Immature natural killer cell (primary cell): ENCODE measurements around the gene DLG2. TPM values are rescaled to one million over a fixed set of nuclear protein-coding genes. Genes with fewer than 3 reads are reported as not detected.

ENCODE experiments used
- DNase-seq, 3 donors: peaks; one replicate each; pipeline ENCODE4 v3.0.0; 2022; ENCODE audit warnings: mixed read lengths in 1 of 3
- H3K27ac Mint-ChIP-seq, 6 donors: one replicate each; pipeline ENCODE4 v1.8.0; 2020; ENCODE audit warnings: mixed read lengths in 6 of 6, mild to moderate bottlenecking in 5 of 6, inconsistent platforms in 4 of 6, moderate library complexity in 3 of 6
- H3K27me3 Mint-ChIP-seq, 3 donors: one replicate each; pipeline ENCODE4 v1.8.0; 2020 to 2021; ENCODE audit warnings: low read depth in 3 of 3, mild to moderate bottlenecking in 3 of 3, mixed read lengths in 3 of 3, moderate library complexity in 3 of 3, inconsistent platforms in 1 of 3
- H3K36me3 Mint-ChIP-seq, 3 donors: one replicate each; pipeline ENCODE4 v1.8.0; 2020; ENCODE audit warnings: mixed read lengths in 3 of 3, inconsistent platforms in 2 of 3, mild to moderate bottlenecking in 2 of 3
- H3K4me1 Mint-ChIP-seq, 2 donors: one replicate each; pipeline ENCODE4 v1.8.0; 2020; ENCODE audit warnings: inconsistent platforms in 2 of 2, mild to moderate bottlenecking in 2 of 2, mixed read lengths in 2 of 2, moderate library complexity in 1 of 2
- H3K4me3 Mint-ChIP-seq, 5 donors: one replicate each; pipeline ENCODE4 v1.8.0; 2020; ENCODE audit warnings: mild to moderate bottlenecking in 5 of 5, mixed read lengths in 5 of 5, inconsistent platforms in 3 of 5, moderate library complexity in 3 of 5
- H3K9me3 Mint-ChIP-seq, 6 donors: one replicate each; pipeline ENCODE4 v1.8.0; 2020; ENCODE audit warnings: mild to moderate bottlenecking in 6 of 6, mixed read lengths in 6 of 6, inconsistent platforms in 4 of 6, moderate library complexity in 3 of 6
- polyA plus RNA-seq, 3 donors: library from polyadenylated mRNA; unstranded; fragments of 300-500 nt; fragmentation: Illumina TruSeq; gene quantifications; one replicate each; pipeline ENCODE4 v1.2.3, GENCODE V29; 2021

The DLG2 gene
- polyA plus RNA-seq, 3 donors from 2014 or later = 0.57 to 1.9 (median 1.2) TPM

DNA sequence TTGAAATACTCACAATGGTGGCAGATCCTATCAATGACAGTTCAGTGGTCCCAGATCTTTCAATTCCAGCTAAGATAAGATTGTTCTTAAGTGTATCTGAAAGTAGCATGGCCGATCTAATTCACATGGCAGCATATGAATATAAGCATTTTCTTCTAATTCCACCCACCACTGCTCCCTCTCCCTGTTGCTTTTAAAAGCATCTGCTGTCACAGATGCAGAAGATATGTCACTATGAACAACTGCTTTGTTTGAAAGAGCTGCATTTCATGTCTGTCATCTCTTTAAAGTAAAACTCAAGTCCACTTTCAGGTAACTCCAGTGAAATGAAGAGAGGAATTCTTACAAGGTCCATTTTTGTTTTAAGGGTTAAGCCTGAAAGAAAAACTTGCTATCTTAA, 1044.0 kb downstream of the DLG2 start:
- Mint-ChIP-seq H3K36me3 (no peaks in the 10 kb centered on the region), H3K9me3 (peaks cover 0 to 6% (median under 1%) of the 10 kb centered on the region in 6 donors), H3K4me3 (no peak overlapping the region), H3K4me1 (peaks cover 3 to 11% of the 10 kb centered on the region in 2 donors), H3K27me3 (no peaks in the 10 kb centered on the region), H3K27ac (no peak overlapping the region)
- no peak for DNase-seq

DNA sequence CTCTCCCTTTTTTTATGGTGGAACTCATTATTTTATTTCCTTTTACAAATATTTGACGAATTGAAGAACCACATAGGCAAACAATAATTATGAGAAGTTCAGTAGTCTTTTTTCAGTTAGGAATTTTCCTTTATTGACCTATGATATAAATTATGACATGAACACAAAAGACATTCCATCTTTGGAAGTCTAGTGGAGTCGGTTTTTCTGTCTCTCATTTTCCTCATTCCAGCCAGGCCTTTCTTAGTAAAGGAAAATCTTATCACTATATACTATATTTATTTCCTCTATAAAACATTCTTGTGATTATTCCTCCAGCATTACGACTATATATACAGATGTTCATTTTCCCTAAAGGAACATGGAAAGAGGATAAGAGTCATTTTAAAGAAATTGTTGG, 1046.1 kb downstream of the DLG2 start:
- H3K4me3 Mint-ChIP-seq = no peak overlapping the region
- peaks cover 3 to 11% of the 10 kb centered on the region in 2 donors for H3K4me1 Mint-ChIP-seq
- H3K27me3 Mint-ChIP-seq = no peaks in the 10 kb centered on the region
- H3K9me3 Mint-ChIP-seq = peaks cover 0 to 13% (median 3%) of the 10 kb centered on the region in 6 donors
- H3K27ac Mint-ChIP-seq = no peak overlapping the region
- H3K36me3 Mint-ChIP-seq = peaks cover 0 to 5% (median 0%) of the 10 kb centered on the region in 3 donors
- DNase-seq = no peak

DNA sequence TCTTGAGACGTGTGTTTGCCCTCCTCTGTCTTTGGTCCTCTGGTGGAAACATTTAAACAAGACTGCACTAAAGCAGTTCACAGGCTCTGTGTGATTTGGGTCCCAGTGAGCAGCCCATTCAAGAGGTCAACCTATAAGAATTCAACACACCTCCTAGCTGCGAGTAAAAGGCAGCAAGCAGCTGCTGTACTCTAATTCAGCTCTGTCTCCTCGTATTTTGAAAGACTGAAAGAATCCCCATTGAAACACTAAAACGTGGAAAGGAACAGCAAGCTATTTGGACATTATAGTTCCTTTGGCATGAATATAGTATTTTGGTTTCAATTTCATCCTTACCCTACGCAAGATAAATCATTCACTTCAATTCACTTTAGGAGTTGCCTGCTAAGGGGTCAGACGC, 1046.7 kb downstream of the DLG2 start:
- Mint-ChIP-seq H3K27me3 (no peaks in the 10 kb centered on the region), H3K36me3 (peaks cover 0 to 5% (median 0%) of the 10 kb centered on the region in 3 donors), H3K27ac (no peak overlapping the region), H3K4me1 (peaks cover 3 to 11% of the 10 kb centered on the region in 2 donors), H3K9me3 (peaks cover 0 to 13% (median 3%) of the 10 kb centered on the region in 6 donors), H3K4me3 (no peak overlapping the region)
- no peak for DNase-seq

DNA sequence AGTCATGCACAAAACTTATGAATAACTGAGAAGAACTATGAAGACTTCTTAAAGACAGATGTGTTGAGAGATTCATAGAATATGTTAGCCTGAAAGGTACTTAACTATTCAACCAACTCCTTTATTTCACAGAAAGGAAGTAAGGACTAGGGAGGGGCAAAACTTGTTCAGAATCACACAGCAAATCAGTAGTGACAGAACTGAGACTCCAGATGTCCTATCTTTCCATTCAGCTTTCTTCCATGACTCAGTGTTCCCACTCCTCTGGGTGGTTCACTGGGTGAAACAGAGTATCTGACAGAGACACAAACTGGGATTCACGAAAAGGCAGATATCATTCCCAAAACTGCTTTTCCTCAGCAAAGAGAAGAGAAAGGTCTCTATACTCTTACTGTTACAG, 1053.3 kb downstream of the DLG2 start:
- no peak for DNase-seq
- no peak overlapping the region for H3K27ac Mint-ChIP-seq
- peaks cover 0 to 2% of the 10 kb centered on the region in 2 donors for H3K4me1 Mint-ChIP-seq
- no peak overlapping the region for H3K4me3 Mint-ChIP-seq
- H3K9me3 Mint-ChIP-seq = peaks cover 1 to 29% (median 13%) of the 10 kb centered on the region in 6 donors
- peaks cover 0 to 5% (median 0%) of the 10 kb centered on the region in 3 donors for H3K36me3 Mint-ChIP-seq
- peaks cover 0 to 2% (median 1%) of the 10 kb centered on the region in 3 donors for H3K27me3 Mint-ChIP-seq

DNA sequence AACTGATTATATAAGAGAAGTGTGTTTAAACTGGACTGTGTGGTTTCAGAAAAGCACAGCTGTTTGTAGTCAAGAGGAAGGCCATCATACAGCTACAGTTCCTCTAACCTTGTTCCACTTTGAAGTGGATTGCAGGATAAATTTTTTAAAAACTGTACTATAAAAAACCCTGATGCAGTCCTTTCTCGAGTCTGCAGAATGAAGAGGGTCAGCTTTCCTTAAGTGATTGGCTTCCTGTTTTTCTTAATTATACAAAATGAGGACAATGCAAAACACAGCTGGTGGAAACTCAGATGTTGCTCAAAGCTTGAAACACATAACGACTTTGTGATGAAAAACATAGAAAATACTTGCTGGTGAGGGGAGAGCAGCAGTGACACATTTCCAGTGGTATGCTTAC, 1060.5 kb downstream of the DLG2 start:
- DNase-seq = no peak
- H3K9me3 Mint-ChIP-seq = peaks cover 4 to 21% (median 8%) of the 10 kb centered on the region in 6 donors

DNA sequence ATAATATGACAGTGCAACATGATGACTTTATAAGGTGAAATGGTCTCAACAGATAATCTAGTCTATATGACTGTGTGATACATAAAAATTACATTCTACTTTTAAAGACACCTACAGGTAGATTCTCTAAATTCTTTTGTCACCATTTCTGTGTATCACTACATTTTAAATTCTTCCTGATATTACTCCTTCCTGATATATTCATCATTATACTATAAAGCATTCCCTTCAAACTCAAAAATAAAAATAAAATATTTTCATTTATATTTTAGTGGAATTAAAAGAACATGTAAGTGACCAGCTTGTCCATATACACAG, 1062.3 kb downstream of the DLG2 start:
- Mint-ChIP-seq H3K9me3 (peaks cover 0 to 8% (median 3%) of the 10 kb centered on the region in 6 donors), H3K36me3 (no peaks in the 10 kb centered on the region)

More for the DNA sequence above, 1060.5 kb downstream of the DLG2 start:
- H3K36me3 Mint-ChIP-seq = no peaks in the 10 kb centered on the region
- H3K27me3 Mint-ChIP-seq = peaks cover 0 to 1% (median 0%) of the 10 kb centered on the region in 3 donors
- no peak overlapping the region for H3K27ac Mint-ChIP-seq
- no peaks in the 10 kb centered on the region for H3K4me1 Mint-ChIP-seq
- no peak overlapping the region for H3K4me3 Mint-ChIP-seq

DNA sequence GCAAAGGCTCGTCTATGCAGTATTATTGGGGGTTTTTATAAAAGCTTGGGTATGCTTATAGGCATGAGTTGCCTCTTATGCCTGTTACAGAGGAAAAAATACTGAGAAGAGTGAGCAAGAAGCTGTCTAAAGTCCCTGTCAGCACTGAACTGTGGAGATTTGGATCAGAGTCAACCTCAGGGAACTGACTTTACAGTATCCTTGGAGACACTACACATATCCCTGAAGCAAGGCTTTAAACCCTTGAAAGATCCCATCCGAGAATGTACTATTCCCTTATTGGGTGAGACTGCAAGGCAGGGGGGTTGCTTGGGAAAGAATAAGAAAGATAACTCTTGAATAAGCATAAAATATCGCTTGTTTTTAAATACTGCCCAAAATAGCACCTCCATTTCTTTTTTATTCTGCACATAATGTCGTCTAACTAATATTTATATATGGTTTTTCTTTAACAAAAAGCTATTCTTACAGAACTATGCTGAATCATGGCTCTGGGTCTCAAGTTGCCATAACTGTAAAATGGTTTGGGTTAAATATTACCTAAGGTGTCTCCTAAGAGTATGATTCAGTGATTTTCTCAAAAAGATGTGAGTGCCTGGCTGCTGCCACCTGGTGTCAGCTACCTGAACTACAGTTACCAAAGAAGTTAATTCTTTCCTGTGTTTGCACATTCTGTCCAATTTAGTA, 1062.8 kb downstream of the DLG2 start:
- H3K4me3 Mint-ChIP-seq = no peak overlapping the region
- peaks cover 0 to 8% (median 3%) of the 10 kb centered on the region in 6 donors for H3K9me3 Mint-ChIP-seq
- no peaks in the 10 kb centered on the region for H3K4me1 Mint-ChIP-seq
- no peak overlapping the region for H3K27ac Mint-ChIP-seq
- H3K27me3 Mint-ChIP-seq = no peaks in the 10 kb centered on the region
- H3K36me3 Mint-ChIP-seq = no peaks in the 10 kb centered on the region
- DNase-seq = no peak

More for the DNA sequence above, 1062.3 kb downstream of the DLG2 start:
- Mint-ChIP-seq H3K27me3 (no peaks in the 10 kb centered on the region), H3K4me3 (no peak overlapping the region), H3K4me1 (no peaks in the 10 kb centered on the region), H3K27ac (no peak overlapping the region)
- no peak for DNase-seq

DNA sequence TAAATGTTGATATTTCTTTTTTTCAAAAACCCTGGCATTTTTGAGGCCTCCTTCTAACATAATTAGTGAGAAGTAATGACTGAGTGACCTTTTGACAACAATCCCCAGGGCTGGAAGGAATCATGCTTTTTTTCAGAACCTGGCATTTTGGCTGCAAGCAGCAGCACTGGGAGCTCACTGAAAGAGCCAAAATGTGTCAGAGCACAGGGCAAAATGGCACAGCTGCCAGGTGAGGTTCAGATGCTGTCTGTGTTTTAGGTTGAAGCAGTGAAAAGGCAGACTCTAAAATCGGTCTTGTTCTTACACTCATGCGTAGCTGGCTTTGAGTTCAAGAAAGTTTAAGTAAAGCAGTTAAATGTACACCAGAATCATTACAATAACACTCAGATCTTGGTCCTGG, 1063.8 kb downstream of the DLG2 start:
- Mint-ChIP-seq H3K27ac (no peak overlapping the region), H3K4me3 (no peak overlapping the region), H3K27me3 (no peaks in the 10 kb centered on the region), H3K4me1 (no peaks in the 10 kb centered on the region), H3K36me3 (no peaks in the 10 kb centered on the region), H3K9me3 (peaks cover 0 to 4% (median 0%) of the 10 kb centered on the region in 6 donors)
- DNase-seq = no peak

DNA sequence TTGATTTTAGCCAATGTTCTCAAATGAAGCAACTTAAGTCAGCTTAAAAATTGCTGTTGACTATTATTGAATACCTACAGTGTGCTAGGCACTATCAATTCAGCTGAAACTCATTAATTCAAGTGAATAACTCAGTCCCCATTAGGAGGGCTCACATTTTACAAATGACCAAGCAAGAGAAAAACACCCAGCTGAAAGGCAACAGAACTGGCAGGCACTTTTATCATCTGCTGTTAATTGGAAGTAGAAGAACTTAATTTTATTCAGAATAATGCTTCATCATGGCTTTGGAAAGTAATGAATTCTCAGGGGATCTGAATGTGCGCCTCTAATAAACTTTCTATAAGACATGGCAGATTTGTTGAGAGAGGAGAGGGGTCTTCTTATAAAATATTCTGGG, 1066.9 kb downstream of the DLG2 start:
- Mint-ChIP-seq H3K4me3 (no peak overlapping the region), H3K4me1 (no peaks in the 10 kb centered on the region), H3K27me3 (no peaks in the 10 kb centered on the region), H3K27ac (no peak overlapping the region), H3K36me3 (no peaks in the 10 kb centered on the region), H3K9me3 (peaks cover 0 to 2% (median 0%) of the 10 kb centered on the region in 6 donors)
- DNase-seq = no peak

DNA sequence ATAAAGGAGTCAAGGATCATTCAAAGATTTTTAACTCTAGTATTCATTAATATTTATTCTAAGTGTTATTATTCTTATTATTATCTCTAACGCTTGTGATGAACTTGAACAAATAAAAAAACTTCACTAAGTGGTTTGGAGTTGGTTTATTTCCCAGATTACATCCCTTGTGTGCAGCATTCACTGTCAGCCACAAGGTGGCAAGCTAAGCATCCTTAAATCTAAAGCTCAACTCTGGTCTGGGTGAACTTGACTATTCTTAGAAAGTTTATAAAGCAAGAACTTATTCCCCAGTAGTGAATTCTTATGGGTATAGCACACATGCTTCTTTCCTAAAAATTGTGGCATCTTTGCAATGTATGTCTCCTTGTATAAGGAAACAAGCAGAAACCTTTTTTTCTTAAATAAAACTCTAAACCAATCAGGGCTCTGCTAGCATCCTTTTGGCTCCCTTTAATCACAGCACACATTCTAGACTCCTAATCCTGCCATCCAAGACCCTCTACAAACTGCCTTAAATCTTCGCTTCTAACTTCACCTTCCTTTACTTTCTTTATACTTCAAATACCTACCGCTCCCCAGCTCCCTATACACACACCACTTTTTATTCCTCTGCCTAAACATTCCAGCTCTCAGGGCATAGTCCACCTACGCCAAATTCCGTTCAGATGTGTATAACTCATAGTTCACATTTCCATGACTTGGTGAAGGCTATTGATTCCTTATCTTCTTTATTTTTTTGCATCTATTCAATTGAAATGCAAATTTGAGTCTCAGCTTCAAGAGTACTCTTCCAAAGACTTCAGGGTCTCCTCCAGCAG, 1068.8 kb downstream of the DLG2 start:
- H3K27me3 Mint-ChIP-seq = no peaks in the 10 kb centered on the region
- H3K27ac Mint-ChIP-seq = no peak overlapping the region
- H3K4me3 Mint-ChIP-seq = no peak overlapping the region
- H3K4me1 Mint-ChIP-seq = no peaks in the 10 kb centered on the region
- no peaks in the 10 kb centered on the region for H3K36me3 Mint-ChIP-seq
- no peak for DNase-seq
- H3K9me3 Mint-ChIP-seq = peaks cover 0 to 5% (median 4%) of the 10 kb centered on the region in 6 donors

DNA sequence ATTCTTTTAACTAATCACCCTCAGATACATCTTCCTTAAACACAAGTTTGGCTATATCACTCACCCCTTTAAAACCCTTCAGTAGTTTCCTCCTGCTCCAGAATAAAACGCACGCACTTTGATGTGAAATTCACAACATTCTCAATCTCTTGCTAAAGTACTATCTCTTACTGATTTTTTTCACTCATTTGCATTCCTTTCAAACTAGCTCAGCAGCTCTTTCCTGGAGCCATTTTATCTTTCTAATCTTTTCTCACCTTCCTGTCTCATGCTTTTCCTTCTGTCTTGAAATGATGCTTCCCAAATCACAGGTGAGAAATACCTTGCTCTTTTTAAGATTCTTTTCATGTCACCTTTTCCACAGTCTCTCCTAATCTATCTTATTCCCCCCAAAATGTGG, 1074.4 kb downstream of the DLG2 start:
- Mint-ChIP-seq H3K9me3 (peaks cover 0 to 18% (median 4%) of the 10 kb centered on the region in 6 donors), H3K4me3 (no peak overlapping the region), H3K27me3 (peaks cover 0 to 1% (median 1%) of the 10 kb centered on the region in 3 donors), H3K27ac (no peak overlapping the region), H3K4me1 (no peaks in the 10 kb centered on the region), H3K36me3 (no peaks in the 10 kb centered on the region)
- DNase-seq = no peak

DNA sequence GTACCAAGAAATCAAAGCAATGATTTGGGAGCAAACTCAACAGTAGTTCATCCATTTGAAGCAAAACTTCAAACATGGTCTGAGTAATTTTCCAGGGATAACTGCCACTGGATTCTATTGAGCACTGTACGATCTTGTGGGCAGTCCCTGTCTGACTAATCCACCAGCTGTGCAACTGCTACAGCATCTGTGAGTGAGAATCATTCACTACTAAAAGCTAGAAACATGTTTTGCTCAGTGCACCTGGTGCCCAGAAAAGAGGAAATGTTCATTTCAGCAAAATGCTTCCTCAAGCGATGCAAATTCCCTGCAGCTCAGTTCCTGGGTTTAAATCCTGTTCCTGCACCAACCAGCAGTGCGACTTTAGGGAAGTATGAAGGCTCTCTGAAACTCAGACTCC, 1077.9 kb downstream of the DLG2 start:
- H3K4me3 Mint-ChIP-seq = no peak overlapping the region
- H3K27me3 Mint-ChIP-seq = peaks cover 0 to 1% (median 1%) of the 10 kb centered on the region in 3 donors

DNA sequence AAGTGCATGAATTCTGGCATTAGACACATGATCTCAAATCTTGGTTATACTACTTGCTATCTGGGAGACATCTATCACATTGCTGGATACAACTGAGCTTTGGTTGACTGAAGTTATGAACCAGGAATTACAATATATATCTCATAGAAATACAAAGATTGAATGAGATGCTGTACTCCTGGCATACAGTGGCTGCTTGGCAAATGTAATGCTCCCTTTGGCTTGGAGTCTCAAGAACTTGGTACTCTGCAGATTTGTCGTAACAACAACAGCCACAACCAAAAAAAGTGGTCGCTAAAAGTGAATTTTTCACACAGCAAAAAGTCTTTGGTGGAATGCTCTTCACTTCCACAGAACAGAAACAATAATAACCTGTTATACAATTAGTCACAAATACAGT, 1082.6 kb downstream of the DLG2 start:
- H3K4me1 Mint-ChIP-seq = no peaks in the 10 kb centered on the region
- no peaks in the 10 kb centered on the region for H3K36me3 Mint-ChIP-seq
- H3K9me3 Mint-ChIP-seq = peaks cover 3 to 34% (median 7%) of the 10 kb centered on the region in 6 donors
- H3K4me3 Mint-ChIP-seq = no peak overlapping the region
- no peak overlapping the region for H3K27ac Mint-ChIP-seq
- DNase-seq = no peak
- peaks cover 0 to 4% (median 1%) of the 10 kb centered on the region in 3 donors for H3K27me3 Mint-ChIP-seq

More for the DNA sequence above, 1077.9 kb downstream of the DLG2 start:
- Mint-ChIP-seq H3K4me1 (no peaks in the 10 kb centered on the region), H3K36me3 (no peaks in the 10 kb centered on the region), H3K9me3 (peaks cover 0 to 24% (median 8%) of the 10 kb centered on the region in 6 donors), H3K27ac (no peak overlapping the region)
- DNase-seq = no peak
